Peyer's patch (tissue), 4 donors: ENCODE results near the gene IGSF9.

Source experiments
- CTCF ChIP-seq, 6 experiments: fragments of 450-650 bp in 4 of 6; fragments of 200-600 bp in 2 of 6; sonication (generic) in 1 of 6; IDR thresholded peaks; one replicate each; pipeline ENCODE4 v1.5.1; 2017 to 2019; ENCODE audit warnings: antibody characterized with exemption in 6 of 6, mild to moderate bottlenecking in 3 of 6, moderate library complexity in 1 of 6
- POLR2A ChIP-seq, 2 donors: fragments of 450-650 bp; IDR thresholded peaks; one replicate each; pipeline ENCODE4 v1.5.1; 2017; ENCODE audit warnings: antibody characterized with exemption in 2 of 2, mild to moderate bottlenecking in 2 of 2, moderate library complexity in 2 of 2

- TF ChIP-seq POLR2A (IDR thresholded peaks at IDR 0.05) (peak in 1 of 2 donors; percentile 31), CTCF (IDR thresholded peaks at IDR 0.05) (no peak)
These were observed 21.2 kb downstream of the IGSF9 start for GRCh38 chr1:159924025-159924790.
